ENCODE data around the gene GPAT2. TPM values are rescaled to one million over a fixed set of nuclear protein-coding genes. Genes with fewer than 3 reads are reported as not detected.

GPAT2 gene
- total and polyA plus RNA-seq, 2 of the 13 experiments (the other 11 are each of a cell fraction or from before 2014, with no cell fraction given) = not detected

Small RNA genes within 50 kb of the gene (small RNA-seq; reads per million reads assigned to genes)
- gene RN7SL210P (ENCODE audit: insufficient read depth in 2 of 3, insufficient read length in 3 of 3, low read depth in 2 of 3, low replicate concordance in 1 of 3) = 0 reads per million in 3 experiments

Other genes with a start within 250 kb of the GPAT2 start
- 8.1 and 36.2 TPM in 2 replicates for gene ANKRD36C, start 43.1 kb downstream of the GPAT2 start, total RNA-seq (2016; rRNA removed; fragmentation: Illumina TruSeq; extraction: Trizol)
- gene ANKRD36C, start 43.1 kb downstream of the GPAT2 start, polyA plus RNA-seq (2011; rRNA removed) = 5.3 and 5.4 TPM in 2 replicates
- not detected in 2 replicates for gene ADRA2B, start 81.7 kb upstream of the GPAT2 start, total RNA-seq (2016; rRNA removed; fragmentation: Illumina TruSeq; extraction: Trizol)
- gene ADRA2B, start 81.7 kb upstream of the GPAT2 start, polyA plus RNA-seq (2011; rRNA removed) = not detected in 2 replicates
- gene ASTL, start 103.6 kb upstream of the GPAT2 start, total RNA-seq (2016; rRNA removed; fragmentation: Illumina TruSeq; extraction: Trizol) = not detected in 2 replicates
- not detected in 2 replicates for gene ASTL, start 103.6 kb upstream of the GPAT2 start, polyA plus RNA-seq (2011; rRNA removed)
- gene DUSP2, start 110.5 kb upstream of the GPAT2 start, total RNA-seq (2016; rRNA removed; fragmentation: Illumina TruSeq; extraction: Trizol) = not detected in 2 replicates
- gene DUSP2, start 110.5 kb upstream of the GPAT2 start, polyA plus RNA-seq (2011; rRNA removed) = not detected in 2 replicates
- 300 and 332 TPM in 2 replicates for gene STARD7, start 173.9 kb upstream of the GPAT2 start, total RNA-seq (2016; rRNA removed; fragmentation: Illumina TruSeq; extraction: Trizol)
- gene STARD7, start 173.9 kb upstream of the GPAT2 start, polyA plus RNA-seq (2011; rRNA removed) = 67.2 and 88.2 TPM in 2 replicates
- 15.7 and 21.5 TPM in 2 replicates for gene TMEM127, start 231.1 kb upstream of the GPAT2 start, total RNA-seq (2016; rRNA removed; fragmentation: Illumina TruSeq; extraction: Trizol)
- 33.9 and 45.2 TPM in 2 replicates for gene TMEM127, start 231.1 kb upstream of the GPAT2 start, polyA plus RNA-seq (2011; rRNA removed)
- gene CIAO1, start 231.3 kb upstream of the GPAT2 start, total RNA-seq (2016; rRNA removed; fragmentation: Illumina TruSeq; extraction: Trizol) = 99.3 and 118 TPM in 2 replicates
- 109 and 120 TPM in 2 replicates for gene CIAO1, start 231.3 kb upstream of the GPAT2 start, polyA plus RNA-seq (2011; rRNA removed)

Data from HepG2 (cell line).